HG03565 (cell line): Measurements from ENCODE around the gene CES4A.

ENCODE experiments used
- ATAC-seq: cut with Tn5 transposase; IDR thresholded peaks from one replicate; pipeline ENCODE4 v1.9.1; 2021; ENCODE audit warnings: mild to moderate bottlenecking, moderate library complexity; ENCODE audit not compliant: unreplicated experiment

The CES4A gene

GRCh38 chr16:67017810-67018488 lies 29.6 kb downstream of the CES4A start:
- peak; percentile 85 for ATAC-seq

GRCh38 chr16:67019171-67019570 lies 30.8 kb downstream of the CES4A start:
- no peak for ATAC-seq

GRCh38 chr16:67021321-67021720 lies 32.9 kb downstream of the CES4A start:
- ATAC-seq, result no peak

GRCh38 chr16:67022531-67023214 lies 34.3 kb downstream of the CES4A start:
- no peak for ATAC-seq

- no peak for ATAC-seq
Observed at GRCh38 chr16:67023689-67024088, 35.3 kb downstream of the CES4A start.

- ATAC-seq, result no peak
Observed at GRCh38 chr16:67024384-67025209, 36.2 kb downstream of the CES4A start.

GRCh38 chr16:67025210-67025550 lies 36.8 kb downstream of the CES4A start:
- ATAC-seq, result no peak

GRCh38 chr16:67026570-67026969 lies 38.2 kb downstream of the CES4A start:
- no peak for ATAC-seq

- ATAC-seq, result no peak
Observed at GRCh38 chr16:67027046-67027445, 38.7 kb downstream of the CES4A start.

GRCh38 chr16:67028167-67028695 lies 39.8 kb downstream of the CES4A start:
- ATAC-seq, result no peak

GRCh38 chr16:67028696-67029253 lies 40.4 kb downstream of the CES4A start, which contains the start of gene CBFB:
Gene CBFB, plus strand, starts transcription at chr16:67029149. Its CDS starts 259 bp downstream, at chr16:67029408.
- peak; percentile 70 for ATAC-seq

GRCh38 chr16:67029254-67030096 lies 41.1 kb downstream of the CES4A start:
- ATAC-seq, result peak; percentile 34

GRCh38 chr16:67030221-67030962 lies 42.0 kb downstream of the CES4A start:
- no peak for ATAC-seq

GRCh38 chr16:67034487-67034886 lies 46.1 kb downstream of the CES4A start:
- ATAC-seq, result no peak

- no peak for ATAC-seq
Observed at GRCh38 chr16:67035364-67035763, 47.0 kb downstream of the CES4A start.

- no peak for ATAC-seq
Observed at GRCh38 chr16:67036323-67036741, 47.9 kb downstream of the CES4A start.

- ATAC-seq, result no peak
Observed at GRCh38 chr16:67039260-67040020, 51.1 kb downstream of the CES4A start.

GRCh38 chr16:67040166-67040565 lies 51.8 kb downstream of the CES4A start:
- ATAC-seq, result no peak

GRCh38 chr16:67040906-67041305 lies 52.5 kb downstream of the CES4A start:
- no peak for ATAC-seq
